HG03280 (cell line): ENCODE measurements around the gene GSTM5.
"Not testable (repeated sequence)": the region's sequence is repeated elsewhere in the genome, so short reads cannot be mapped to it uniquely, and the experiment has no call there.

Source experiments
- ATAC-seq: cut with Tn5 transposase; IDR thresholded peaks from one replicate; pipeline ENCODE4 v1.9.1; 2021; ENCODE audit warnings: mild to moderate bottlenecking, moderate library complexity; ENCODE audit not compliant: unreplicated experiment

GSTM5 gene

DNA sequence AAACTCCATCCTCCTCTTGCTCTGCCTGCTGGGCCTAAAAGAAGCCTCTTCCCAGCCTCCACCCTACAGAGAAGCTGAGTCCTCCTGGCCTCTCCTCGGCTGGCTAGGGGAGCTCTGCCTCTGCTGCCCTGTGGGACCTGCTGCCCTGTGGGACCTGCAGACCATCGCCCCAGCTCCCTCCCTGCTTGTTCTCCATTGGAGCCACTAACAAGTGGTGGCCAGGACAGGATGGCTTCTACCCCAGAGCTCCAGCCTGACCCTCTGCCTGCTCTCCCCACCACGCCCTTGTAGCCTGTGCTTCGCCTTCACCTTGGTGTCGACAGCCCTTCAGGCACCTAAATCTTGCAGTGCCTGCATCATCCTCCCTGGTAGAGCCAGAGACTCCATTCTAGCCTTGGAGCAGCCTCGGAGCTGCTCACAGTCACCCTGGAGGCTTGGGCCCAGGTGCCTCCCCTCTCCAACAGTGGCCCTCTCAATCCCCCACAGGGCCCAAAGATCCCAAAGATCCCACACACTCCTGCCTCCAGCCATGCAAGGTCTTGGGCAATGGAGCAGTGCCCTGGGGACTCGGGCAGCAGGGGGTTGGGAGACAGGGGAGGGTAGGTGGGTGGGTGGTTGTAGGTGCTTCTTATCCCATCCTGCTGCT, 48.7 kb downstream of the GSTM5 start:
- no peak for ATAC-seq

GRCh38 chr1:109761227-109762038, 49.4 kb downstream of the GSTM5 start:
- no peak for ATAC-seq

DNA sequence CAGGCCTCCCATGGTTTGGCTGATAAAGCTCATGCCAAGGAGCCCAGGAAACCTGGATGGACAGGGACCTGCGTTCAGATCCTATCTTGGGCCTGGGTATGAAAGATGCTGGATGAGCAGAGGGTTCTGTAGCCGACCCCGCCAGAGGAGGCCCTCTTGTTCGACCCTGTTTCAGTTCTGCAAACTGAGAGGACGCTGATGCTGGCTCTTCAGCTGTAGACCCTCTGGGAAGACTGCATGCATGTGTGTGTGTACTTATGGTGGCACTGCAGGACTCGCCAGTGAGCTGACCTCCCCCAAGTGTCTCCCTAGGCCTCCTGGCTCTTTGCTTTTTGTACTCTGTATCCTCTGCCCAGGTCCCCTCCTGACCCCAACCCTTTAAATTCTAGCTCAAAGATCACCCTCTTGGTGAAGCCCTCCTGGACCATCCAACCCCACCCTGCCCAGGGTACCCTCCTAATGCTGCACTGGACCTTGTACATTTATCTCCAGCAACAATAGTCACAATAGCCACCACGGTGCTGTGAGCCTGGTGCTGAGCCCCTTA, 50.1 kb downstream of the GSTM5 start:
- no peak for ATAC-seq

DNA sequence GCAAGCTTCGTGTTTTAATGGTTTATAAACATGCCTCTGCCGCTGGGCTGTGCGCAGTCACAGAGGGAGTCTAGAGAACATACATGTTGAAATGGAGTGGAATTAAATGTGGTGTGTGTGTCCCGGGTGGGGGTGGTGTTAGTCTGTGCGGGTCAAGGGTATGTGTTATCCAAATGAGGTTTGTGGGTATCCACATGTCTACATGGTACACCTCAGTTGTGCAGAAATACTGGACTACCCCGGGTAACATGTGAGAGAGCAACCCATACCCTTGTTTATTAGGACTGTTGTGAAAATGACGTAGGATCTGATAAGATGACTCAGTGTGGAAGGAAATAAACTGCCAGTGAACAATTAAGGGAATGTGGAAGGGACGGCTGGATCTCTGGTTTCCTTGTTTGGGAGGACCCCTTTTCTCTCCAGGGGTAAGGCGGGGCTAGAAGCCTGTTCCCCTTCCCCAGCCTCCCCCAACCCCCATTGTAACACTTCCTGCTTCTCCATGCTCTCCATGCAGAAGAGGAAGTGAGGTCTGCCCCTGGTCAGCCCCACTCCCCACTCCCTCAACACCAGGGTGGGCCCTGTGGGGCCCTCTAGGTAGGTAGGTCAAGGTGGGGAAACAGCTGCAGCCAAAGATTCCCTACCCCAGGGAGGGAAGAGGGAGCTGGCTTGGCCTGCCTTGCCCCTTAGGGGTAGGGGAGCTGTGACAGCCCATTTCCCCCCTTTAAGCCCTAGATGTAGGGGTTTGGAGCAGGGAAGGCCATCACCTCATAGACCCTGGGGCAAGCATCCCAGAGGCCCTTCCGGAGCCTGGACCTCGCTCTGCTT, 51.0 kb downstream of the GSTM5 start:
- ATAC-seq = no peak

GRCh38 chr1:109763646-109764415, 51.8 kb downstream of the GSTM5 start, which contains the start of gene EPS8L3:
EPS8L3 (minus strand) TSS chr1:109763923; CDS start chr1:109761749, 2,174 bp downstream.
- ATAC-seq = no peak

DNA sequence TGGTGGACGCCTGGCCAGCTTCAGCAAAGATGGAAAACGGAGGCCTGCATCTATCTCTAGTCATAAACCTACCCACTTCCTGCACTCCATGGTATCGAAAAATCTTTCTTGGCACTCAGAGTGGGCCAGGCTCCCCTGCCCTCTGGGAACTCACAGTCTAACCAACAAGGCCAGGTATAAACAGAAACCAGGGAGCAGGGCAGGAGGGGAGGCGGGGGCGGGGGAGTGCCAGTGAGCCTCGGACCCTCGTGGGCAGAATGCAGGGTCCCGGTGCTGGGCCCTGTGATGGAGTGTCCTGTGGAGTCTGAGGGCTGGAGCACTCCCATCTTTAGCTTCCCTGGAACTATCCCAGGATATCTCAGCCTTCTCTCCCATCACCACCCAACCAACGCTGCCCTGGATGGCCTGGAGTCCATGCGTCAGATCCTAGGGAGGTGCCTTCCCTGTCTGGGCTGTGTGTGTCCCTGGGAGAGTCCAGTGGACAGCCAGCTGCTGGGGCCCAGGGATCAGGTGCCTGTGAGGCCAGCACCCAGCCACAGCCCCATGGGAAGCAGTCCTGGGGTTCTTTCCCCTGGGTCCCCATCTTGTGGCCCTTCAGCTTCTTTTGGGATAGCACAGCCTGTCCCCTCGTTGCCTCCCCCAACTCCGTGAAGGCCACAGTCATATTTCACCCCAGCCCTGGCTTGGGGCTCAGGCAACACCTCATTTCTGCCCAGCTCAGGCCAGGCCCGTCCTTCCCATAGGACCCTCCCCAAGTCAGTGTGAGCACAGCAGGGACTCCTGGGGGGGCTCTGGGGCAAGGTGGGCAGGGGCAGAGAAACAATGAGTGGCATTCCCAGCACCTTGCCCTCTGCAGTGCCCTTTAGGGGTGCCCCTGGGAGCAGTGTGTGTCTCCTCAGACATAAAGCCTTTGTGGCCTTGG, 52.8 kb downstream of the GSTM5 start:
- ATAC-seq = no peak

GRCh38 chr1:109765483-109765815, 53.4 kb downstream of the GSTM5 start:
- no peak for ATAC-seq

- no peak for ATAC-seq
Observed at GRCh38 chr1:109765896-109766615, 54.0 kb downstream of the GSTM5 start.

GRCh38 chr1:109766991-109767636, 55.1 kb downstream of the GSTM5 start:
- not testable (repeated sequence) for ATAC-seq
